WTC11 (cell line): ENCODE data around the gene PTPN4.

ENCODE experiments used
- CTCF ChIP-seq: fragments of 200-600 bp; IDR thresholded peaks from 2 replicates; pipeline ENCODE4 v1.8.0; 2022; ENCODE audit warnings: antibody characterized with exemption
- ESRRA ChIP-seq: sonication (generic); formaldehyde crosslinking; IDR thresholded peaks from 2 replicates; pipeline ENCODE4 v1.8.1; 2022; ENCODE audit warnings: mild to moderate bottlenecking, missing genetic modification reagents, borderline replicate concordance
- FOXK1 ChIP-seq: sonication (generic); formaldehyde crosslinking; IDR thresholded peaks from 2 replicates; pipeline ENCODE4 v1.8.0; 2022; ENCODE audit warnings: mild to moderate bottlenecking, moderate library complexity, missing genetic modification reagents
- GRHL2 ChIP-seq: fragments of 250-450 bp; sonication (Bioruptor Pico); IDR thresholded peaks from 2 replicates; pipeline ENCODE4 v1.8.0; 2022; ENCODE audit warnings: mild to moderate bottlenecking, moderate library complexity; ENCODE audit not compliant: insufficient replicate concordance, severe bottlenecking
- KAT7 ChIP-seq: sonication (generic); formaldehyde crosslinking; IDR thresholded peaks from 2 replicates; pipeline ENCODE4 v1.8.1; 2023; ENCODE audit warnings: missing genetic modification reagents, mild to moderate bottlenecking, borderline replicate concordance
- MAX ChIP-seq: sonication (generic); formaldehyde crosslinking; IDR thresholded peaks from 2 replicates; pipeline ENCODE4 v1.8.0; 2022; ENCODE audit warnings: mild to moderate bottlenecking, missing genetic modification reagents
- NR2C2 ChIP-seq: sonication (generic); formaldehyde crosslinking; IDR thresholded peaks from 2 replicates; pipeline ENCODE4 v1.8.0; 2022; ENCODE audit warnings: mild to moderate bottlenecking, missing genetic modification reagents

GRCh38 chr2:120029672-120030640, 270.2 kb downstream of the PTPN4 start:
- no peak for TF ChIP-seq CTCF
- TF ChIP-seq NR2C2 (CRISPR knock-in tag), result no peak
- TF ChIP-seq ESRRA (CRISPR knock-in tag), result no peak
- TF ChIP-seq MAX, result no peak
- no peak for TF ChIP-seq GRHL2 (CRISPR knock-in tag)
- no peak for TF ChIP-seq KAT7 (CRISPR knock-in tag)
- TF ChIP-seq FOXK1 (CRISPR knock-in tag), result no peak
